Mesenteric fat pad (tissue), 1 donor: ENCODE results near the gene CD300LB. TPM values are rescaled to one million over a fixed set of nuclear protein-coding genes. Genes with fewer than 3 reads are reported as not detected.
A peak's percentile ranks its signal among the peaks of the same experiment; 100 is the strongest.
"Not testable (repeated sequence)": the region's sequence is repeated elsewhere in the genome, so short reads cannot be mapped to it uniquely, and the experiment has no call there.

Experiments
- DNase-seq: peaks from one replicate; pipeline ENCODE4 v3.0.0-alpha.2; 2020; ENCODE audit warnings: low spot score
- total RNA-seq: library from RNA; stranded (reverse); fragmentation: NEBNext Ultra II Directional; extraction: Animal tissue kit (Norgen Biotek cat#: 25700); gene quantifications from one replicate; pipeline ENCODE4 v1.2.1, GENCODE V29; 2021
- donor health status: DM: yes; HTN: yes; CAD: no.

CD300LB gene
- total RNA-seq, 1 donor from 2014 or later: 1.3 TPM

DNA sequence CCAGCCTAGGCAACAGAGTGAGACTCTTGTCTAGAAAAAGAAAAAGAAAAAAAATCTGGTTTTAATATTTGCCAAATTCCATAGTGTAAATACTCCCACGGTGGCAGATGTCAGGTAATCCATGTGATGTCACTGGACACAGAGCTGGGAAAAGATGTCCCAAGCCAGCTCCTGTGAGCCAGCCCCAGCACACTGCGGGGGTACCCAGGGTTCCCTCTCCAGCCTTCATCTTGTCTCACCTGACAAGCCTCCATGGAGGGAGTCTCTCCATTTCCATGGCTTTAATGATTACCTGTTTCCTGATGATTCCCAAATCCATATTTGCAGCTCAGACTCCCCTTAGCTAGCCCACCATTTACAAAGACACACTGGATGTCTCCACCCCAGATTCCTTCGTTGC lies 4.6 kb downstream of the CD300LB start:
- peak; percentile 53 for DNase-seq

DNA sequence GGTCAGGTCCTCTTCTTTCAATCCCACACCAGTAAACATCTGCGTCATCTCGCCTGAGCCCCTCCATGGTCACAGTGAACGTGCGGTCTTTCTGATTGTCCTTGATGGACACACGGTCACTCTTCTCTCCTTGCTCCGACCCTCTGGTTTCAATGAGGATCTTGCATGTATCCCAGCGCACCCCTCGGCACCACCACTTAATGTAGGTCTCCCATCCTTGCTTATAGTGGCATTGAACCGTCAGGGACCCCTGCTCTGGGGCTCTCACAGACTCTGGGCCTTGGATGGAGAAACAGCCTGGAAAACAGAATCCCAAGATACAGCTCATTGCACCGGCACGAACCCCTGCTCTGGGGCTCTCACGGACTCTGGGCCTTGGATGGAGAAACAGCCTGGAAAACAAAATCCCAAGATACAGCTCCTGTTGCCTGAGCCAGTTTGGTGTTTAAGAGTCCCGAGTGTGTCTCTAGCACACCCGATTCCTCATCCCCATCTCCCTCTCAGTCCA lies 5.4 kb downstream of the CD300LB start:
- DNase-seq: peak; percentile 60

DNA sequence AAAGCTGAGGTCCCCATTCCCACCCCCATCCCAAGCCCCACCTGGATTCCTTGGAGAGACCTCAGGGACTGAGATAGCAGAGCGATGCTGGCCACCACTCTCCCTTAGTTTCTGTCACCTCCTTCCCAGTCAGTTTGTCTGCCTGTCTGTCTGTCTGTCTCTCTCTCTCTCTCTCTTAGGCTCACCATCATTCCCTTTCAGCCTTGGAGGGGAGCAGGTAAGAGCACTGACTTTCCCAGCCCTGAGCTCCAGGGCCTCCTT lies 5.9 kb downstream of the CD300LB start:
- DNase-seq: peak; percentile 45

DNA sequence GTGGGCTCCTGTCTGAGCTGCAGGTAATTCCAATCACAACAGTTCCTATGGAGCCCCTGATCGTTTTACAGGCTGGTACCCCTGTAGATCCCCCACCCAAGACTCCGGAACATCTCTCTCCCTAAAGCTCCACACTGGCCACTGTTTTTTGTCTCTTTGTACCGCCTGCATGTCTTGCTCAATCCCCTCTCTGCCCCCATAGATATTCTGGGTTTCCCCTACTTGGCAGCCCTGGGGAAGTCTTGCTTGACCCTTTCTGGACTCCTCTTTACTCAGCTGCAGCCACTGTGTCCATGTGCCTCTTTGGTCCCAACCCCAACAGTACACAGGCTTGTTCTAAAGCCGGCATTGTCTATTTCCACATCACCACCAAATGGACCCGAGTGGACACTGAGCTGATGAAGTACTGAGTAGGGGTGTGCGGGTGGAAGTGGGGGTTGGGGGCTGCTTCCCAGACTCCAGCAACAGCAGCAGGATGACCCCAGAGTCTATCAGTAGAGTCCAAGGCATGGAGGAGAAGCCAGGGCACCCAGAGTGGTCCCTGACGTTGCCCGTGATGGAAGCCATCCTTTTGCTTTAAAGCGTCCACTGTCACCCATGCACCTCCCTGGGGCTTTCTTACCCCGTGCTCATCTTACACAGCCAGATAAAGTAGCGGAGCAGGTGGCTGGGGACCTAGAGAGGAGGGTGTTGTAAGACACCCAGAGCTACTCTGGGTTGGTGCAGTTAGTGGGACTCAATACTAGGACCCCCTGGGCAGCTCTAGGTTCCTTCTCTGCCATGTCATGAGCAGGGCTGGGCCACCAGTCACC lies 6.4 kb downstream of the CD300LB start:
- peak; percentile 53 for DNase-seq

DNA sequence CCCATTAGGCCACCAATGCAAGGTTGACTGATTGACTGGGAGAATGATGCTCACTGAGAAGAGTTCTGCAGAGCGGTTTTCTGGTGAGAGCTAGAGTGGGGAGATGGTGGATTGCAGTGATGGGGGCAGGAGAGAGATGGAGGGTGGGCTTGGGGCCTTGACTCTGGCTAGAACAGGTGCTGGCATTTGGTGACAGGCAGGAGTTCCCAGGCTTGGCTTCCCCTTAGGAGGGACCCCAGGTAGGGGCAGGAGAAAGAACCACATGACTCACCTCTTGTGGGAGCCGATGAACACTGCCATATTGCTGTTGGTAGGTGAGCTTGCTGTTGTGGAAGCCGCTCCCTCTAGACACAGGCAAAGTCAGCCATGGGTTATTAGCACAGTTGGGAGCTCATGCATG lies 8.0 kb downstream of the CD300LB start:
- peak; percentile 51 for DNase-seq

DNA sequence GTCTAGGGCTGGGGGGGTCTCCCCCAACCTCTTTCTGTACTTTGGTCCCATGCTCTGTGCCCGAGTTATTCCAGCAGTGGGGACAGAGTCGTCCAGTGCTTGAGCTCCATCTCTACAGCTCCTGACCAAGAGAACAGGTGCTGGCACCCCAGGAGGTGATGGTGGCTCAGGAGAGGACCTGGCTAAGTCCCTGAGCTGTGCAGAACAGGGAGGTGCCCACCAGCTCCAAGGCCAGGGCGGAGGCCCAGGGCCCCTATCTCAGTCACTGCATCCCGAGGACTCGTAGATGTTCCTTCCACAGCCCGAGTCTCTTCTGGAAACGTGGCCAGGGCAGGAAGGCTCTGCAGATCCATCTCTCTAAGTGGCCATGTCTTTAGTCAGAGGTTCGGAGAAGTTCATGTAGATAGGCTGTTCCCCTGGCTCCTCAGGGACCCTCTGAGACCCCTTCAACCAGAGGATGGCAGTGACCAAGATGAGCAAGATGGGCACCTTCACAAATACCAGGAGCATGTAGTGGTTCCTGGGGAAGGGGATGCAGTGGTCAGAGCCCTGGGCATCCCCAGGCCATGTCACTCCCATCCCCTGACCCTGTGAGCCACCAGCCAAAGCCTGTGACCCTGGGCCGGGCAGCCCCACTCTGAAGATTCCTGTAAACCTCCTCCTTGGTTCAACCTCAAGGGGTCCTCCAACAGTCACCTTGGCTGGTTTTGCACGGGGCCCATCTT lies 8.7 kb downstream of the CD300LB start:
- peak; percentile 88 for DNase-seq

DNA sequence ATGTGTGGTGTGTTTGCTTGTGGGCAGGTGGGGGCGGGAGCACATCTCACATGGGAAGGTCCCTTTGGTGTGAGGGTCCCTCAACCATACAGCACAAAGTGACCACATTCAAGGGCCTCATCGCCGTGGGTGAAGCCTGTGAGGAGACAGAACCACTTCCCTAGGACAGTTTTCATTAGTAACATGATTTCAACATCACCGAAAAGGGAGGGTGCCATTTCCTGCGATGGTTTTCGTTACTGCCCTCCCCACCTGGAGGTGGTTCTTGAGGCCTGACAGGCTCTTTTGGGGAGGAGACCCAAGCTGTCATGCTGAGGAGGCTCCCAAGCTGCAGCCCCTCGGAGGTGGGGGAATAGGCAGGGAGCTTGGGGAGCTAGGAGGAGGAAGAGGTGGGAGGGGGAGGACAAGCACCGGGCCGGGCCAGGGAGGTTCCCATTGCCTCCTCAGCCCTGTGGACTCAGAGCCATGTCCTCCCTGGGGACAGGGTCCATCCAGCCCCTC lies 9.5 kb downstream of the CD300LB start:
- DNase-seq: peak; percentile 87

DNA sequence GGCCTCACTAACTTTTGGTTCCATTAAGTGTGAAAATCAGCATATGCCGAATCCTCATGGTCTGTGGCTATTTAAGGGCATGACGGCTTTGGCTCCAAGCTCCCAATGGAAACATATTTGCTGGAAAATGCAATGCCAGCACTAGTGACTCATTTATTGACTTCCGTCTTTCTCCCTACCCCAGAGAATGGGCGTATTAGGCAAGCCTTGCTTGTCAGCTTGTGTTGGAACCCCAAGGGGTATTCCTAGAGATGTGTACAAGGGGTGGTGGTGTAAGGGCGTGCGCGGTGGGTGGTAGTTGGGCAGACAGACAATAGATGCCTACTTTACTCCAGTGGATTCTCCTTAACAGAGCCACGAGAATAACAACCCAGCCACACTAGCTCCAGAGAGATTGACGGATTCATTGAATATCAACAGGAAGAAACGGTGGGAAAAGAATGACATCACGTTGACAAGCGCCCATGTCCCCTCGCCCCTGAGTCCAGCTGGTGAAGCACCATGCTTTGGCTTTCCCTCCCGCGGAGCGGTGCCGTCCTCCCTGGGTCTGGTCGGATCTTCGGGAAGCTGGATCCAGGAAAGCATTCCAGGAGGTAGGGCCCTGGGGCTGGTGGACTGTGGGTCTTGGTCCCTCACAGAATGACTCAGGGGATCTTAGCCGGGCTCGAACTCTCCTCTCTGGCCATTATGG lies 10.3 kb downstream of the CD300LB start:
- peak; percentile 77 for DNase-seq

DNA sequence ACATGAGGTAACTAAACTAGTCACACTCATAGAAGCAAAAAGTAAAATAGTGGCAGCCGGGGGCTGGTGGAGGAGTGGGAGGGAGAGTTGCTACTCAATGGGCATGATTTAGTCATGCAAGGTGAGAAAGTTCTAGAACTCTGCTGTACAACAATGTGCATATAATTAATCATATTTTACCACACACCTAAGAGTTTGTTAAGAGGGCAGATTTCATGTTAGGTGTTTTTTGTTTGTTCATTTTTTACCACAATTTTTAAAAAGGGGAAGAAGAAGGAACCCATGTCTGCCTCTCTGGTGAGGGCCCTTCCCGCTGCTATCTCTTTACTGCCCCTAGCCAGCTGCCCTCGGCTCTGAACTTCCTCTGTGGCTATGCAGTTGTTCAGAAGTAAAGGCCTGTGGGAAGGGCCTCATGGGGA lies 11.2 kb downstream of the CD300LB start:
- no peak for DNase-seq

DNA sequence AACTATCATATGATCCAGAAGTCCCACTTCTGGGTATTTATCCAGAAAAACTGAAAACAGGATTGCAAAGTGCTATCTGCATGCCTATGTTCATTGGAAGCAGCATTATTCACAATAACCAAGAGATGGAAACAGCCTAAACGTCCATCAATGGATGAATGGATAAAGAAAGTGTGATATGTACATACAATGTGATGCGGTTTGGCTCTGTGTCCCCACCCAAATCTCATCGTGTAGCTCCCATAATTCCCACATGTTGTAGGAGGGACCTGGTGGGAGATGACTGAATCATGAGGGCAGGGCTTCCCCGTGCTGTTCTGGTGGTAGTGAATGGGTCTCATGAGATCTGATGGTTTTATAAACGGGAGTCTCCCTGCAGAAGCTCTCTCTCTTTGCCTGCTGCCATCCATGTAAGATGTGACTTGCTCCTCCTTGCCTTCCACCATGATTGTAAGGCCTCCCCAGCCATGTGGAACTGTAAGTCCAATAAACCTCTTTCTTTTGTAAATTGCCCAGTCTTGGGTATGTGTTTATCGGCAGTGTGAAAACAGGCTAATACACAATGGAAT lies 12.8 kb downstream of the CD300LB start:
- not testable (repeated sequence) for DNase-seq

DNA sequence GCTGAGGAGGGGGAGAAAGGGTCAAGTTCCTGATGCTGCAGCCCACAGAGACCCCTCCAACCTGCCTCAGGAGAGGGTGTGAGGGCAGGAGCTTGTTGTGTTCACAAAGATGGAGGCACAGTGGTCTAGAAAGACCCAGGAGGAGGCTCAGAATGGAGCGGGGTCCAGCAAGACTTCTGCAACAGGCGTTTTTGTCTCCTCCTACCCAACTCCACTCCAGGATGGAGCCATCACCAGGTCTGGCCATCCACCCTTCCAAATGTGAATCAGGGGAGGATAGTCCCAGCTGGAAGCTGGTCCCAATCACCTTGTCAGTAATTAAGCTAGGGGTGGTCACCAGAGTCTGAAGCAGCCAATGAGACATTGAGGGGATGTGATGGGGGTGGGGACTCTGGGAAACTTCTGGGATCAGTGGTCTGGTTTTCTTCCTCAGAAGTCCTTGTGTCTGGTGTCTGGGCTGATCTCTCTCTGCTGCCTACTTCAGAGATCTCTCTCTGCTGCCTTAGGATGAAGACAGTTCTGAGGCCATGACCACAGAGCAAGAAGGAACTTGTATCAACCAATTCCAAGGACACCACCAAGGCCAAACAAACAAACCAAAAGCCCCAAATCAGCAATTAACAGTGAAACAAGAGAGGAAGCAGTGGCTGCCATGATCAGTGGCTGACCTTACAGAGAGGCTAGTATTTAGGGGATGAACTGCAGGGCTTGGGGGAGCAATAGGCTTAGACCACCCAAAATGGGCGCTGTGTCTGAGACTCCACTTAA lies 14.5 kb downstream of the CD300LB start:
- DNase-seq: peak; percentile 43

DNA sequence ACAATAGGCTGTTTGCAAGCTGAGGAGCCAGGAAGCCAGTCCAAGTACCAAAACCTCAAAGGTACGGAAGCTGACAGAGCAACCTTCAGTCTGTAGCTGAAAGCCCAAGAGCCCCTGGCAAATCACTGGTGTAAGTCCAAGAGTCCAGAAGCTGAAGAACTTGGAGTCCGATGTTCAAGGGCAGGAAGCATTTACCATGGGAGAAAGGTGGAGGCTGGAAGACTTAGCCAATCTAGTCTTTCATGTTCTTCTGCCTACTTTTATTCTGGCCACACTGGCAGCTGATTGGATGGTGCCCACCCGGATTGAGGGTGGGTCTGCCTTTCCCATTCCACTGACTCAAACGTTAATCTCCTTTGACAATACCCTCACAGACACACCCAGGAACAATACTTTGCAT lies 15.3 kb downstream of the CD300LB start:
- peak; percentile 35 for DNase-seq

DNA sequence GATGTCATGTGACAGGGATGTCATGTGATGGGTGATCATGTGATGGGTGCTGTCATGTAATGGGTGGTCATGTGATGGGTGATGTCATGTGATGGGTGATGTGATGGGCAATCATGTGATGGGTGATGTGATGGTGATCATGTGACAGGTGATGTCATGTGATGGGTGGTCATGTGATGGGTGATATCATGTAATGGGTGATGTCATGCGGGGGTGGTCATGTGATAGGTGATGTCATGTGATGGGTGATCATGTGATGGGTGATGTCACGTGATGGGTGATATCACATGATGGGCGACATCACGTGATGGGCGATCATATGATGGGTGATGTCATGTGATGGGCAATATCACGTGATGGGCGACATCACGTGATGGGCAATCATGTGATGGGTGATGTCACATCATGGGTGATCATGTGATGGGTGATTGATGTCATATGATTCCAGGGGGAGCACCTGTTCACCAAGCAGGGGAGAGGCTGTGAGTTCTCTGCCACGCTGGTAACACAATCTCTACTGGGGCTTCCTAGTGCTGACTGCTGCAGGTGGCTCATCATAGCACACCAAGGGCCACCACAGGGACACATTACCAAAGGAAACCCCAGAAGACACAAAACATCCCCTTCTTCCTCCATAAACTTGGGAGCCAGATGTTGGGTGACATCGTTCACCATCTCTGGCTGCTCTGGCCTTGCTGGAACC lies 16.5 kb downstream of the CD300LB start:
- peak; percentile 59 for DNase-seq

DNA sequence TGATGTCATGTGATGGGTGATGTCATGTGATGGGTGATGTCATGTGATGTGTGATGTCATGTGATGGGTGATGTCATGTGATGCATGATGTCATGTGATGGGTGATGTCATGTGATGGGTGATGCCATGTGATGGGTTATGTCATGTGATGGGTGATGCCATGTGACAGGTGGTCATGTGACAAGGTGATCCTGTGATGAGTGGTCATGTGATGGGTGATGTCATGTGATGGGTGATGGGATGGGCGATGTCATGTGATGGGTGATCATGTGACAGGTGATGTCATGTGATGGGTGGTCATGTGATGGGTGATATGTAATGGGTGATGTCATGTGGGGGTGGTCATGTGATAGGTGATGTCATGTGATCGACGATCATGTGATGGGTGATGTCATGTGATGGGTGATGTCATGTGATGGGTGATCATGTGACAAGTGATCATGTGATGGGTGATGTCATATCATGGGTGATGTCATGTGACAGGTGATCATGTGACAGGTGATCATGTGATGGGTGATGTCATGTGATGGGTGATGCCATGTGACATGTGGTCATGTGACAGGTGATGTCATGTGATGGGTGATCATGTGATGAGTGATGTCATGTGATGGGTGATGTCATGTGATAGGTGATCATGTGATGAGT lies 17.2 kb downstream of the CD300LB start:
- no peak for DNase-seq

DNA sequence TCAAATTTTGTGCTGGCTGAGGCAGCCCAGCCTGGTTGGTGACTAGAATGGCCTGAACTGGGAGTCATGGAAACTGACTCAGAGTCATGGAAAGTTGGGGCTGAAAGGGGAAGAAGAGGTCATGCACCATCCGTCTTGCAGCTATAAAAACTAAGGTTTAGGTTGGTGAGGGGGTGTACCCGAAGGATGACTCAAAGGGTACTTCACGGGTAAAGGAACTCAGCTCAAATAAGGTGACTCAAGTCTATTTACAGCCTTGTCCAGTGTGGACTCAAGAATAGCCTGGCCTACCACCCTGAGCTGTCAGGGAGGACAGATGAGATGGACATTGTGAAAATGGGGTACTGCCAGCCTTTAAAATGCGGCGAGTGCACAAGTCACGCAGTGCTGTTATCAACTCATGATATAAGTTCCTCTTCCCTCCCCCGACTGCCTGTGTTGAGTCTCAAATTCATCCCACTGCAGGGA lies 18.6 kb downstream of the CD300LB start:
- peak; percentile 51 for DNase-seq

DNA sequence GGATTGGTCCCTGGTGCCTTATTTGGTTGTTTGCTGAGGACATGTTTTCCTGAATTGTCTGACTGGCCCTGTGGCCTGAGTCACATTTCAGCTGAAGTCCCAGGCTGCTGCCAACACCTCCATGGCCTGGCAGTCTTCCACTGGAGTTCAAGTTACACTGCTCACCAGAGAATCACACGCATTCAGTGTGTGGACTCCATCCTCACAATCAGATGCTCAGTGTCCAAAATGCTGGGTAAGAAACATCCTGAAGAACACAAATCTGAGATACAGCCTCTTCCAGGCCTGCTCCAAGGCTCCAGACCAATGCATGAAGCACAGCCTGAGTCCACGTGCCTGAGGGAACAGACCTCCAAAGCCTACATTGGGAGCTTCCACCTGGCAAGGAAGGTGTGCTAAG lies 19.2 kb downstream of the CD300LB start:
- DNase-seq: peak; percentile 12

DNA sequence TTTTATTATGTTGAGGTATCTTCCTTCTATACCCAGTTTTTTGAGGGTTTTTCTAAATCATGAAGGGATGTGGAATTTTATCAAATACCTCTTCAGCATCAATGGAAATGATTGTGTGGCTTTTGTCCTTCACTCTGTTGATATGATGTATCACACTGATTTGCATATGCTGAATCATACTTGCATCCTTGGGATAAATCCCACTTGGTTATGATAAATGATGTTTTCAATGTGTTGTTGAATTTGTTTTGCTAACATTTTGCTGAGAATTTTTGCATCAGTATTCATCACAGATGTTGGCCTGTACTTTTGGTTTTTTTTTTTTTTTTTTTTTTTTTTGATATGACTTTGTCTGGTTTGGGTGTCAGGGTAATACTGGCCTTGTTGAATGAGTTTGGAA lies 23.1 kb downstream of the CD300LB start:
- DNase-seq: no peak

DNA sequence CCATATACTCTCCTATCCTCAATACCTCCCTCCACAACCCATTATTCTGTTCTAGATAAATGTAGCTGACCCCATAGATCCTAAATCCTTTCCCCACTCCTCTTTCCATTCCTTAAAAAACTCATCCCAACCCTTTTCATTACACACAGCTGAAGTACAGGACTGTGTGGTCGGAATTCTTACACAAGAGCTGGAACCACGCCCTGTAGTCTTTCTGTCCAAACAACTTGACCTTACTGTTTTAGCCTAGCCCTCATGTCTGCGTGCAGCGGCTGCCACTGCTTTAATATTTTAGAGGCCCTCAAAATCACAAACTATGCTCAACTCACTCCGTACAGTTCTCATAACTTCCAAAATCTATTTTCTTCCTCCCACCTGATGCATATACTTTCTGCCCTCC lies 27.3 kb downstream of the CD300LB start:
- peak; percentile 16 for DNase-seq

DNA sequence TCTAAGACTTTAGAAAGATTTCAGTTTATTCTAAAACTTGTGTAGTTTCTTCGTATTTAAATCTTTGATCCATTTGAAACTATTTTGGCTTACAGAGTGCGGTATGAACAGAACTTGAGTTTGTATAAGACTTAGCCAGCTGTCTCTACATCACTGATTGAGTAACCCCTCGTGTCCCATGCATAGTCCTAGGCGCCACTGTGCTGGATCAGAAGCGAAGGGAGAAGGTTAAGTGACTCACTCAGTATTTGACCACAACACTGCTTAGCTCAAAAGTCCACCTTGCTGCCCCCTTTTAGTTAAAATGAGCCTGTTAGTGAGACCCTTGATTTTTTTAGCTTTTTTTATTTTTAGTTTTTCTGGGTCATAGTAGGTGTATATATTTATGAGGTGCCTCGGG lies 28.4 kb downstream of the CD300LB start:
- DNase-seq: no peak

DNA sequence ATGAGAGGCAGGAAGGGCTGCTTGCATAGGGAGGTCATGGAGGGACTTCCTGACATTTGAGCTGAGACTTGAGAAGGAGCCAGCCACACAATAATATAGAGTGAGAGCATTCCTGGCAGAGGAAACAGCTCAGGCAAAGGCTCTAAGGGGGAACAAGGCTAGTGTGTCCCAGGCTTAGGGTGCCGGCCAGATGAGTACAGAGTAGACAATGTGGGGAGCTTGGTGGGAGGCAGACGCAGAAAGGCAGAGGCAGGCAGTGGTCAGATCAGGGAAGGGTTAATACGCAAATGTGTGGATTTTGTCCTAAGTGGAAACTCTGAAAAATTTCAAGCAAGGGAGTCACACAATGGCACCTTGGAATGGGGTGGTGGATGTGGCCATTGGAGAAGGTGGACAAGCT lies 31.3 kb downstream of the CD300LB start:
- no peak for DNase-seq
